Left renal pelvis (tissue), 4 donors: ENCODE measurements around the gene HAPLN3. TPM values are rescaled to one million over a fixed set of nuclear protein-coding genes. Genes with fewer than 3 reads are reported as not detected.

ENCODE experiments used
- DNase-seq, 4 donors: peaks; one replicate each; pipeline ENCODE4 v3.0.0-alpha.2; 2013; ENCODE audit warnings: low read depth in 4 of 4, low spot score in 3 of 4
- polyA plus RNA-seq, 4 donors: library from polyadenylated mRNA; unstranded; fragments of 120-200 nt; gene quantifications; one replicate each; pipeline ENCODE4 v1.2.1, GENCODE V29; 2013; ENCODE audit not compliant: insufficient read length in 4 of 4

Gene HAPLN3
- polyA plus RNA-seq, 4 donors: 2.2 to 5.4 (median 3.9) TPM

- DNase-seq: no peak
Observed at GRCh38 chr15:88912500-88912921, 17.2 kb upstream of the HAPLN3 start.

- no peak for DNase-seq
Observed at GRCh38 chr15:88911766-88912118, 16.4 kb upstream of the HAPLN3 start.

DNA sequence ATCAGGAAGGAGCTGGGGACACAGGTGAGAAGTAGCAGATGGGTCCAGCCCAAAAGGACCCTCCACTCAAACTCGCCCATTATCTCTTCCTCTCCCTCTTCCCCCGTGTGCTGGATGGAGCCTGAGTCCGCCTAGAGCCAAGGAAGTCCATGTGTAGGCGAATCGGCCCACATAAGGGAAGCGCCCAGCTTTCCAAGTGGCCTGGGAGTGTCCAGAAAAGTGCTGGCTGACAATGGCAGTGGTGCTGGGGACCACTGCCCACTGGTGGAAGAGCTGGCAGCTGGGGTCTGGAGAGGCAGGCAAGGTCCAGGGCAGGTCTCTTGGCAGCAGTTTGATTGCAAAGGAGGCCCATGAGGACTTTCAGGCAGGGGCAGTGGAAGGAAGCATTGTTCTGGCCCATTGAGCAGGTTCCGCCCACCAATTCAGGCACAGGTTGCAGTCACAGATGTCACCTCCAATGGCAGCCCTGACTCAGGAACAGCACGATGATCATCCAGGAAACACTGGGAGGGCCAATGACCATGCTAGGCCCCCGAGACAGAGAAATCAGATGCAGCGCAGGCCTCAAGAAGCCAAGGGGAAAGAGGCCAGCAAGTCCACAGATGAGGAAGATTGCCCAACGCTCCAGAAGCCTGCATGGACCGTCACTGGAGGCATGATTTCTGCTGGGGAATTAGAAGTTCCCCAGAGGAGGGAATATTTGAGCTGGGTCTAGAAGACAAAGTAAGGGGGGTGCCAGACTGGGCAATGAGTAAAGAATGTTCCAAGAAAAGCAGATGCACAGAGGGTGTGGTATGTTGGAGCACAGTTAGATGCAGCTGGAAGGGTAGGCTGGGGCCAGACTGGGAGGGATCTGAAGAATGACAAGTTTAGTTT lies 14.8 kb upstream of the HAPLN3 start:
- no peak for DNase-seq

GRCh38 chr15:88908697-88909621 lies 13.6 kb upstream of the HAPLN3 start:
- no peak for DNase-seq

DNA sequence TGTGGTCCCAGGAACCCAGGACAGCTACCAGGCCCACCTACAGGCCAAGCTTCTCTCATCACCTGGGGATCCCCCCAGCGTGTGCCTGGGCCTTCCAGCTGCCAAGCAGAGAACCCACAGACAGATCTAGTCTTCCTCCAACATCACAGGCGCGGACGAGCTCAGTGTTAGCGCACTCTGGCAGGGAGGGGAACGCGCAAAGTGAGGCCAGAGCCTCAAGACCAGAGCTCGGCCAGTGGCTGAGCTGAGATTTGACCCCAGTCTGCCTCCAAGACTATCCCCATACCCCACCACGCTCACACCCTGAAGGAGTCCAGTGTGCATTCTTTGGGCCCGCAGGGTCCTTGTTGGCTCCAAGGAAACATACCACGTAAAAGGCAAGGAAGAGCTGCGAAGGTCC lies 12.8 kb upstream of the HAPLN3 start:
- DNase-seq: no peak

GRCh38 chr15:88907111-88907510 lies 11.8 kb upstream of the HAPLN3 start:
- DNase-seq: no peak

DNA sequence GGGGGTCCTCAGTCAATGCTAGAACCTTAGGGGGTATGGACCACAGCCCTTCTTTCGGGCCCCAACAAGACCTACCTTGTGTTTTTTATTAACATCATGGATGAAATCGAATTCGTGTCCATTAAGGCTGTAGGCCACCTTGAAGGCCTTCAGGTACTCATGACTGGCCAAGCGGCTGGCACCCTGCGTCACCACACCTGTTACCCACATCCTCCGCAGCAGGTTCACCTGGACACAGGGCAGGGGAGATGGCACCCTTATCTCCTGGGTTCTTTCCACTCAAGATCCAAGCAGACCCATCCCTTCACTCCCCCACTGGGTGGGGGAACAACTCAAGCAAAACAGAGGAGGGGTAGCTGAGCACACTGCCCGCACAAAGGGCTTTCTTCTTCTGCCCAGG lies 11.2 kb upstream of the HAPLN3 start:
- DNase-seq: no peak

DNA sequence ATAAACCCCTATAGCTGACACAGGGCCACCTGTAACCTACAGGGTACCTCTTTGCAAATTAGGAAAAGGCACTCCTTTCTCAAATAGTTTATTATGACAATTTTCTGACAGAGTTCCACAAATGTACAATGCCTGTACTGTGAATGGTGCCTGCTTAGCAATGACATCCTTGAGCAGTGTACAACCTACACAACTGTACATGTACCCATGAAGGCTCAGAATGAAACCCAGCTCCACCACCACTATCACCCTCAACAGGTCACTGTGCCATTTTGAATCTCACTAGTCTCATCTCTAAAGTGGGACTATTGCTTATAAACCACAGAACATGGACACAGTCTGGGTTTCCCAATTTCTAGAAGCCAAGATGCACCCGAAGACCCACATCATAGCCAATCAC lies 10.8 kb upstream of the HAPLN3 start:
- DNase-seq: no peak

GRCh38 chr15:88905576-88905975 lies 10.2 kb upstream of the HAPLN3 start:
- no peak for DNase-seq

DNA sequence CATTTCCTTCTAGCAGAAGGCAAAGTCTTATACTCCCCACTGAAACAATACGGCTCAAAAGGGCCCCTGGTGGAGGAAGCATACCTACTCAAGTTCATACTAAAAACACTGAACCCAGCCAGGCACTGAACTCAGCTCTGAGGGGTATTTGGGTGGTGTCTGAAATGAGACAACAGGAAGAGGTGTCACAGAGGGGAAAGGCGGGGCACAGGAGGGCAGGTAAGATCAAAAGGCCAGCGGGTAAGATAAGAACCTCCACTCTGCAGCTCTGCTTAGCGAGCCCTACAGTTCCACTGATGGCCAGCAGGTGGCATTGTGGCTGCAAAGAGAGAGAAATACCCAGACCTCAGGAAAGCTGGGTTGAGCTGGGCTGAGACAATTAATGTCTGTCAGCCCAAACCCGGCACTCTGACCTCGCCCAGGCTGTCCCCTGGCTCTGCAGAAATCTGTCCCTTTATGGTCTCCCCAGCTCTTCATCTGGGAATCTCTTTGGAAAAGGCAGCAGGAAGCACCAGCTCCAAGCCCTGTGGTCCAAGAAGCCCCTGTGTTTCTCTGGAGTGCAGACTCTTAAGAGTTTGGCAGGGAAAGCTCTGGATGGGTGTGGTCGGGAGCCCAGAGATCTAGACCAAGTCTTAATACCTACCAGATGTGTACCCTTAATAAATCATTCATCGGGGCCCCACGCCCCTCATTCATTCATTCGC lies 9.4 kb upstream of the HAPLN3 start:
- no peak for DNase-seq

GRCh38 chr15:88904257-88904623 lies 8.9 kb upstream of the HAPLN3 start:
- DNase-seq: no peak

DNA sequence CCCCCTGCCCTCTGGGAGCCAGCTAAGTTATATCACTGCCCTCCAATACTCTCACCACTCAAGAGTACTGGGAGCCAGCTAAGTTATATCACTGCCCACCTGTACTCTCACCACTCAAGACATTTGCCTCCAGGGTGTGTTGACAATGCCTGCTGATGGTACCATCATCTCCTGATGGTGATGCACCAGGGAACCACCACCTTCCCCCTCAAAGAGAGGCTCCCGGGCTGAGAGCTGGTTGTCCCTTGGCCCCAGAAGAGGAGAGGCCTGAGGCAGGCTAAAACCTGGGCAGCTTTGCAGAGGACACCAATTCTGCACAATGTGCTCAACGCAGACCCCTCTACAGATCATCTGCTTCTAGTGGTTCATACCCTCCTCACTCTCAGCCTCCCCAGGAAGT lies 7.5 kb upstream of the HAPLN3 start:
- DNase-seq: no peak

GRCh38 chr15:88902221-88902835 lies 7.0 kb upstream of the HAPLN3 start:
- no peak for DNase-seq

- DNase-seq: no peak
Observed at GRCh38 chr15:88901508-88902220, 6.3 kb upstream of the HAPLN3 start.

GRCh38 chr15:88900982-88901418 lies 5.7 kb upstream of the HAPLN3 start:
- DNase-seq: no peak

DNA sequence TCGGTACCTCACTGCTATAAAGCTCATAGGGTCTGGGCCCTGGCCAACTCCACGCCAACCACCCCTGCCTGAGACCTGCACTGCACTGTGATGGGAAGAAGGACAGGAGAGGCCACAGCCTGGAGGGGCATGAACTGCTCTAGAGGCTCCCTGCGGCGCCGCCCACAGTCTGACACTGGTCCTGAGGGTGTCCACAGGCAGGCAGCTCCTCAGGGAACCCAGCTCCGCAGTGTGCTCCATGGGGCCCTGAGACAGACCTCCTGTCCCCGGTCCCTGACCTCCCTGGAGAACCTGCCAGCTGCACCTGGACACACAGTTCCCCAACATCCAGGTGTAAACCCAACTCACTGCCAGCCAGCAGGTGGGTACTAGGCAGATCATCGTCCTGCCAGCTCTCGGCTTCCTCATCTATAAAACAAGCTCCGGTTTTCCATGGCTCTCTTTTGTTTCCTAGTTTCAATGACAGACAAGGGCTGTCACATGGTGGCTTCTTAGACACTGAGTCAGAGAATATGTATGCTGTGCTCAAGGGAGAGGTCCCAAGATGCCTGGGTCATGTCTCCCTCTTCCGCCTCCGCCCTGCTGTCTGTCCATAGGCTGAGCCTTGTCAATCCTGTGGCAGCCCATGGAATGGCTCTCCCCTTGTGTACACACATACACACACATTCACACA lies 5.1 kb upstream of the HAPLN3 start:
- no peak for DNase-seq

- DNase-seq: no peak
Observed at GRCh38 chr15:88899251-88899650, 3.9 kb upstream of the HAPLN3 start.

DNA sequence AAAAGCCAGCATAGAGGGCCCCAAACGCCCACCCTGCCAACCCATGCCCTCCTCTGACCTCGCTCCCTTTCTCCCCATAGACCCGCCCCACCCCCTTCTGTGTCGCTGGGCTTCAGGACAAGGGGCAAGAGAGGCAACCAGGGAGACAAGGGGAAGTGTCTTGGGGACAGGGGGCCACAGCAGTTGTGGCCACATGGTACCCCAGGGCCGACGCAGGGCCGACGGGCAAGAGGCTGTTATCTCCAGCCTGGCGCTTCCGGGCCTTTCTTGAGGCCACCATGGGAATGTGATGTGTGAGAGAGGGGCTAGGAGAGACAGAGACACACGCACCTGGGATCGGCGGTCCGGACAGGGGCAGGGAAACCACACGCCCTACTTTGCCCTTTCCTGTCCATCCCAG lies 3.4 kb upstream of the HAPLN3 start:
- no peak for DNase-seq

DNA sequence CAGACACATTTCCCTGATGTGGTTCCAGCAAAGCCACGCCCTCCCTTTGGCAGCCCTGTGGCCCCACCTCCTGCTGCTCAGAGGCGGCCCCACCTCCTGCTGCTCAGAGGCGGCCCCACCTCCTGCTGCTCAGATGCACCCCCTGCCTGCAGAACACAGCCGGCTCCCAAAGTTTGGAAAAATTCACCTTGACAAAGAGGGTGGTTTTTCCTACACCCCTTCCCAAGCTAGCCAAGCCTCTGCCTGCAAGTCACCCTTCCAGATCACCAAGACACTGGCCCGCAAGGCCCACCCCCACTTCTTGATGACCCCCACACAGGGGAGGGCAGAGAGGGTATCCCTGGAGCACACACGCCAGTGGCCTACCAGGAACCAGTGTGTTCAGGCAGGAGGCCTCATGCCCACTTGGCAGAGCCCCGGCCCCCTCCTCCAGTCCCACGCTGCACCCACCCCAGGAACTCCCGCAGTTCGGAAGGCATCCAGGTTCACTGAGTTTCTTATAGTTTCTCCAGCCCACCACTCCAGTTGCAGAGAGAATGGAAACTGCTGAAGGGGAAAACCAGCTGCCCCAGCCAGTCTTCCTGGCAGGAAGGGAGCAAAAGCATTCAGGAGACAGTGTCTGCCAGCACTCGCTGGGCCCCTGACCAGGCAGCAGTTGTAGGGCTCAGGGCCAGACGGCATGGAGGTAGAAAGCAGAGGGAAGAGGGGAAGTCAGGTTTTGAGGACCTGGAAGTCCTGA lies 2.3 kb upstream of the HAPLN3 start:
- DNase-seq: no peak
